Endothelial cell of umbilical vein (primary cell): ENCODE results near the gene SLC10A7. TPM values are rescaled to one million over a fixed set of nuclear protein-coding genes. Genes with fewer than 3 reads are reported as not detected.

Experiments
- BruUV-seq: library from RNA; stranded (reverse); fragments of 400-500 nt; replicated peaks from 2 replicates; lab custom pipeline; 2021; lab: Mats Ljungman, UMichigan
- CTCF ChIA-PET: fragments of 300-600, 350-600 bp; sonication (Branson Sonifier 250); formaldehyde crosslinking; loops from one replicate; lab custom pipeline; 2021; ENCODE audit warnings: antibody characterized with exemption, inconsistent platforms; lab: Charles Lee
- POLR2A ChIA-PET: fragments of 300-600, 350-600 bp; sonication (Branson Sonifier 250); formaldehyde crosslinking; loops from one replicate; lab custom pipeline; 2021; ENCODE audit warnings: antibody characterized with exemption, inconsistent platforms; lab: Charles Lee
- DNase-seq: peaks from one replicate; pipeline ENCODE4 v3.0.0-alpha.2; 2011; ENCODE audit warnings: low read depth, low spot score
- FAIRE-seq: peaks from 2 replicates; lab custom pipeline; 2011; peaks lifted over from hg19 to GRCh38; lab: Jason Lieb, UNC
- H2AFZ ChIP-seq: 2 replicates; pipeline ENCODE4 v1.6.0; 2012; ENCODE audit warnings: low read depth, low read length, control low read depth, inconsistent platforms
- H3K27ac ChIP-seq: 2 replicates; pipeline ENCODE4 v1.5.1; 2011; ENCODE audit warnings: low read depth, mild to moderate bottlenecking, control low read depth, low read length, moderate library complexity; ENCODE audit not compliant: insufficient read depth
- H3K27me3 ChIP-seq, 2 experiments: 2 replicates each; pipeline versions ENCODE4 v1.6.0 to v1.6.1; 2011; ENCODE audit warnings: low read length in 2 of 2, mixed read lengths in 1 of 2; ENCODE audit not compliant: control insufficient read depth in 2 of 2, insufficient read depth in 2 of 2
- H3K36me3 ChIP-seq, 2 experiments: 2 replicates in 1 of 2; 3 replicates in 1 of 2; pipeline ENCODE4 v1.5.1; 2011; ENCODE audit warnings: low read length in 2 of 2, mild to moderate bottlenecking in 1 of 2, moderate library complexity in 1 of 2; ENCODE audit not compliant: control insufficient read depth in 2 of 2, insufficient read depth in 2 of 2; ENCODE audit errors: extremely low read depth in 1 of 2
- H3K4me1 ChIP-seq: 3 replicates; pipeline ENCODE4 v1.5.1; 2011; ENCODE audit warnings: mild to moderate bottlenecking, low read length; ENCODE audit not compliant: control insufficient read depth, insufficient read depth; ENCODE audit errors: extremely low read depth
- H3K4me2 ChIP-seq: 2 replicates; pipeline ENCODE4 v1.6.1; 2011; ENCODE audit warnings: low read length, control low read depth, mixed read lengths; ENCODE audit not compliant: insufficient read depth
- H3K4me3 ChIP-seq, 3 experiments: fragments of 200-600 bp in 1 of 3; sonication (generic), shearing (Covaris generic) in 1 of 3; replicated peaks in 1 of 3; 2 replicates each; pipeline ENCODE4 v1.5.1; 2011 to 2016; ENCODE audit warnings: control low read depth in 3 of 3, low read length in 3 of 3, mild to moderate bottlenecking in 2 of 3, inconsistent platforms in 1 of 3, low read depth in 1 of 3, moderate library complexity in 1 of 3; ENCODE audit not compliant: insufficient read depth in 1 of 3
- H3K79me2 ChIP-seq: 2 replicates; pipeline ENCODE4 v1.6.0; 2012; ENCODE audit warnings: low read length, inconsistent platforms; ENCODE audit not compliant: control insufficient read depth, insufficient read depth
- H3K9ac ChIP-seq: replicated peaks from 2 replicates; pipeline ENCODE3; 2011; ENCODE audit warnings: low read length, control low read depth; ENCODE audit not compliant: insufficient read depth; ENCODE audit errors: extremely low read depth
- H3K9me1 ChIP-seq: replicated peaks from 3 replicates; pipeline ENCODE4 v1.6.0; 2011; ENCODE audit warnings: mild to moderate bottlenecking, low read length; ENCODE audit not compliant: control insufficient read depth, insufficient read depth; ENCODE audit errors: extremely low read depth
- H3K9me3 ChIP-seq: replicated peaks from 2 replicates; pipeline ENCODE4 v1.5.1; 2012; ENCODE audit warnings: low read length, inconsistent platforms; ENCODE audit not compliant: control insufficient read depth, insufficient read depth
- H4K20me1 ChIP-seq: replicated peaks from 2 replicates; pipeline ENCODE3; 2011; ENCODE audit warnings: mild to moderate bottlenecking, low read length; ENCODE audit not compliant: control insufficient read depth, insufficient read depth; ENCODE audit errors: extremely low read depth
- CTCF ChIP-seq, 2 donors: IDR thresholded peaks; 1 replicate in 1 of 2; 2 replicates in 1 of 2; pipeline ENCODE4 v1.5.1; 2011; ENCODE audit warnings: low read length in 2 of 2, mild to moderate bottlenecking in 2 of 2, moderate library complexity in 2 of 2, control low read depth in 1 of 2, inconsistent platforms in 1 of 2, low read depth in 1 of 2; ENCODE audit not compliant: insufficient read depth in 1 of 2; ENCODE audit errors: extremely low read depth in 1 of 2
- EZH2 ChIP-seq: IDR thresholded peaks from 2 replicates; pipeline ENCODE4 v1.6.1; 2012; ENCODE audit warnings: borderline replicate concordance, low read depth, mild to moderate bottlenecking, moderate library complexity, low read length, inconsistent platforms; ENCODE audit not compliant: severe bottlenecking
- FOS ChIP-seq: IDR thresholded peaks from 2 replicates; pipeline ENCODE4 v1.6.1; 2011; ENCODE audit warnings: mild to moderate bottlenecking, low read length, moderate library complexity, borderline replicate concordance; ENCODE audit not compliant: insufficient read depth
- GATA2 ChIP-seq: IDR thresholded peaks from 2 replicates; pipeline ENCODE4 v1.7.0; 2011; ENCODE audit warnings: low read depth, mild to moderate bottlenecking, moderate library complexity, mixed read lengths, low read length; ENCODE audit not compliant: insufficient read length, insufficient read depth
- JUN ChIP-seq: IDR thresholded peaks from 2 replicates; pipeline ENCODE4 v1.6.1; 2011; ENCODE audit warnings: borderline replicate concordance, low read depth; ENCODE audit not compliant: insufficient read length, insufficient read depth
- MYC ChIP-seq: IDR thresholded peaks from one replicate; pipeline ENCODE4 v1.6.1; 2011; ENCODE audit warnings: mild to moderate bottlenecking, low read depth, low read length
- POLR2A ChIP-seq: IDR thresholded peaks from 2 replicates; pipeline ENCODE4 v1.6.1; 2012; ENCODE audit warnings: low read depth, mild to moderate bottlenecking, control low read depth, low read length
- POLR2AphosphoS5 ChIP-seq: IDR thresholded peaks from 2 replicates; pipeline ENCODE4 v1.6.1; 2012; ENCODE audit warnings: low read depth, mild to moderate bottlenecking, control low read depth, low read length, moderate library complexity; ENCODE audit not compliant: insufficient read depth
- dilution Hi-C: fragments of 300-500 bp; cut with MboI; formaldehyde crosslinking; loops from one replicate; pipeline ENCODE4 v1.15.0; 2019; ENCODE audit warnings: low sequenced_read_pairs; ENCODE audit not compliant: extremely low pct_ligation_motif_present
- intact Hi-C: fragments of 100-400 bp; cut with micrococcal nuclease; formaldehyde crosslinking; loops from one replicate; pipeline ENCODE4 v1.10.0; 2022
- polyA plus RNA-seq, 4 experiments: library from polyadenylated mRNA; depleted of rRNA in 3 of 4; stranded (reverse) in 3 of 4; unstranded in 1 of 4; fragments of >200 nt; gene quantifications; 2 replicates each; pipeline versions ENCODE4 v1.2.1 to v1.2.3, GENCODE V29; 2011 to 2012; ENCODE audit warnings: missing spikeins in 1 of 4
- total RNA-seq: library from RNA; stranded (reverse); gene quantifications from 2 replicates; pipeline ENCODE4 v1.2.3, GENCODE V29; 2021
- TF ChIP-seq, protein P1 (sequence below): IDR thresholded peaks from 2 replicates; pipeline ENCODE4 v1.6.1; 2011; ENCODE audit not compliant: insufficient read depth, insufficient read length

SLC10A7 gene
- total and polyA plus RNA-seq, 2 donors (not counting 3 experiments of a cell fraction or from before 2014, with no cell fraction given), result 13.6 to 20.4 TPM

GRCh38 chr4:146456681-146457080, 65.1 kb downstream of the SLC10A7 start:
- no peaks in the 10 kb centered on the region for H3K9me3 ChIP-seq
- H3K36me3 ChIP-seq, result no peaks in the 10 kb centered on the region
- H3K9ac ChIP-seq, result no peak overlapping the region
- CTCF ChIA-PET, result no interaction called here
- no peaks in the 10 kb centered on the region for H3K27me3 ChIP-seq
- intact Hi-C loops (no loop called here), dilution Hi-C loops (no loop called here)
- no peak overlapping the region for H2AFZ ChIP-seq
- no peaks in the 10 kb centered on the region for H3K79me2 ChIP-seq
- no peaks in the 10 kb centered on the region for H4K20me1 ChIP-seq
- TF ChIP-seq POLR2A (no peak), GATA2 (no peak), CTCF (IDR thresholded peaks at IDR 0.05; ENCODE audit: extremely low read depth in 1 of 2, insufficient read depth in 1 of 2, low read depth in 1 of 2, low read length in 2 of 2) (no peak), JUN (no peak), POLR2AphosphoS5 (no peak), MYC (no peak), FOS (no peak), EZH2 (no peak)
- TF ChIP-seq, protein P1, sequence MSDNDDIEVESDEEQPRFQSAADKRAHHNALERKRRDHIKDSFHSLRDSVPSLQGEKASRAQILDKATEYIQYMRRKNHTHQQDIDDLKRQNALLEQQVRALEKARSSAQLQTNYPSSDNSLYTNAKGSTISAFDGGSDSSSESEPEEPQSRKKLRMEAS, result no peak
- no peak overlapping the region for H3K27ac ChIP-seq
- no peaks in the 10 kb centered on the region for H3K4me1 ChIP-seq
- POLR2A ChIA-PET, result no interaction called here
- H3K4me3 ChIP-seq, result no peak overlapping the region
- H3K4me2 ChIP-seq, result no peak overlapping the region
- H3K9me1 ChIP-seq, result no peaks in the 10 kb centered on the region
- FAIRE-seq (no peak), DNase-seq (no peak)
- no TSS peak for BruUV-seq
